Ectodermal cell (in vitro differentiated cells): ENCODE data around the gene RPRD1A.
"Not testable (repeated sequence)": the region's sequence is repeated elsewhere in the genome, so short reads cannot be mapped to it uniquely, and the experiment has no call there.

Experiments
- H3K27ac ChIP-seq: 2 replicates; pipeline ENCODE4 v1.7.0; 2013; ENCODE audit warnings: mild to moderate bottlenecking, low read depth, low read length; ENCODE audit not compliant: insufficient read depth, poor library complexity, severe bottlenecking
- H3K27me3 ChIP-seq: 2 replicates; pipeline ENCODE4 v1.7.0; 2013; ENCODE audit warnings: mild to moderate bottlenecking, low read length; ENCODE audit not compliant: insufficient read depth, control insufficient read depth, poor library complexity, severe bottlenecking
- H3K36me3 ChIP-seq: one replicate; pipeline ENCODE4 v1.7.0; 2013; ENCODE audit warnings: low read length; ENCODE audit not compliant: control insufficient read depth, insufficient read depth
- H3K4me1 ChIP-seq: one replicate; pipeline ENCODE4 v1.7.0; 2013; ENCODE audit warnings: low read length; ENCODE audit not compliant: control insufficient read depth, insufficient read depth
- H3K4me3 ChIP-seq: 2 replicates; pipeline ENCODE4 v1.7.0; 2013; ENCODE audit warnings: low read depth, low read length, control low read depth; ENCODE audit not compliant: insufficient read depth
- H3K9me3 ChIP-seq: 2 replicates; pipeline ENCODE4 v1.7.0; 2013; ENCODE audit warnings: mild to moderate bottlenecking, low read length, moderate library complexity; ENCODE audit not compliant: control insufficient read depth
- WGBS, 2 experiments: methylation state at CpG; one replicate each; pipeline ENCODE4 v1.1.7; 2013; ENCODE audit warnings: missing lambda C conversion rate in 2 of 2; 5-methylcytosine and 5-hydroxymethylcytosine counted together

The RPRD1A gene

DNA sequence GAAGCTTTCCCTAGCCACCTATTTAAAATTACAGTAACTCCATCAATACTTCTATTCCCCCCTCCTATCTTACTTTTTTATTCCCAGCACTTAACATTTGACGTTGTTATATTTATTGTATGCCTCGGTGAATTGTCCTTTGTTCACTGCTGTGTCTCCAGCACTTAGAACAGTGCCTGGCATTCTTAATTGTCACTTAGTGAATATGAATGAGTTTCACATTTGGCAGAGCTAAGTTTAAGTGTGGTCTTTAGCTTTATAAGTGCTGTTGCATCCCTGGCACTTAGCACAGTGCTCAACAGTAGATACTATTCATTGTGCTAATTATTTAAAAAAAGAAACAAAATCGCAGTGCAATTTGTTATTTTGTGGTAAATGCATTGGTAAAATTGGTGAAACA is 93.2 kb downstream of the RPRD1A start:
- no peaks in the 10 kb centered on the region for H3K9me3 ChIP-seq
- H3K4me3 ChIP-seq: no peak overlapping the region
- no peaks in the 10 kb centered on the region for H3K4me1 ChIP-seq
- H3K27ac ChIP-seq: no peak overlapping the region
- WGBS, 2 experiments: 96 to 97% methylated on average over 3 of the region's 3 CpGs
- H3K36me3 ChIP-seq: peaks cover 27% of the 10 kb centered on the region
- no peaks in the 10 kb centered on the region for H3K27me3 ChIP-seq

DNA sequence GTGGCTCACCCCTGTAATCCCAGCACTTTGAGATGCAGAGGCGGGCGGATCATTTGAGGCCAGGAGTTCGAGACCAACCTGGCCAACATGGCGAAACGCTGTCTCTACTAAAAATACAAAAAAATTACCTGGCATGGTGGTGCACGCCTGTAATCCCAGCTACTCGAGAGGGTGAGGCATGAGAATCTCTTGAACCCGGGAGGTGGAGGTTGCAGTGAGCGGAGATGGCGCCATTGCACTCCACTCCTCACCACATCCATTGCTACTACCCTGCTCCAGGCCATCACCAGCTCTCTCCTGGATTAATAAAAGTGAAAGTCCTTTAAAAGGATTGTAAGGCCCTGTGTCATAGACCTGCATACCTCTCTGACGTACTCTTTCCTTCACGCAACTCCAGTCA is 93.7 kb downstream of the RPRD1A start:
- WGBS, 2 experiments: 87 to 89% methylated on average over 12 of the region's 12 CpGs
- no peaks in the 10 kb centered on the region for H3K27me3 ChIP-seq
- H3K9me3 ChIP-seq: no peaks in the 10 kb centered on the region
- H3K27ac ChIP-seq: no peak overlapping the region
- H3K4me3 ChIP-seq: peak overlapping the region; percentile 69
- H3K4me1 ChIP-seq: no peaks in the 10 kb centered on the region
- H3K36me3 ChIP-seq: peaks cover 26% of the 10 kb centered on the region

DNA sequence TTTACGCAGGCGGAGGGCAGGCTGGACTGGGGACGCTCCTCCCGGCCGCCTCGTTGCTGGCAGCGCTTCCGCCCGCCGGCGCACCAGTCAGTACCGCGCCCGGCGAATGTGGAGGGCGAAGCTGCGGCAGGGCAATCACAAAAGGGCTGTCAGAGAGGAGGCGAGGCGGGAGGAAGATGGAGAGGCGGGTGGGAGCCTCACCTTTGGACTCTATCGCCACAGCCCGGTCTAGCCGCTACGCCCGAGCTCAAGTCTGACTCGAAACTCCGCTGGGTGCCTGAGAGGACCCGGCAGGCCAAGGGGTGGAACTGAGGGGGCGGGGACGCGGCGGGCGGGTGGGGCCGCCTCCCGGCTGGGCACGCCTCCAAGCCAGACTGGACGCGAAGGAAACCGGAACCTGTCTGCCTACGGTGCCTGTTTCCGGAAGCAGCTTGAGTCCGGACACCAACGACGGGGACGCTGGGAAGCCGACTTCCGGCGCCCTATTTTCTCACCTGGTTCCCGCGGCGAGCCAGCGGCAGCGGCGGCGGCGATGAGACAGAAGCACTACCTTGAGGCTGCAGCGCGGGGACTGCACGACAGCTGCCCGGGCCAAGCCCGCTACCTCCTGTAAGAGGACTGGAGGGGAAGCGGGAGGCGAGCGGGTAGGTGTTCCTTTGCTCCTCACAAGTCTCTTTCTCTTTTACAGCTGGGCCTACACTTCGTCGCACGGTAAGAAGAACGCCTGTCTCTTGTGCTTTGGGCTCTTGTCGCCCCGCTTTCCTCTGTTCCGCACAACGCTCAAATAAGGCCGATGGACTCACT is 95.0 kb downstream of the RPRD1A start, which contains the start of gene RMP24:
RMP24 (plus strand) TSS at position 483 of the 804 bp plus-strand sequence.
- Histone ChIP-seq H3K36me3 (peaks cover 17% of the 10 kb centered on the region), H3K27ac (peak within 1 kb of the TSS; percentile 52), H3K4me1 (no peaks in the 10 kb centered on the region), H3K27me3 (no peaks in the 10 kb centered on the region), H3K9me3 (no peaks in the 10 kb centered on the region), H3K4me3 (peak within 1 kb of the TSS; percentile 69)
- WGBS, 2 experiments: 0% methylated on average over 73 of the region's 73 CpGs

DNA sequence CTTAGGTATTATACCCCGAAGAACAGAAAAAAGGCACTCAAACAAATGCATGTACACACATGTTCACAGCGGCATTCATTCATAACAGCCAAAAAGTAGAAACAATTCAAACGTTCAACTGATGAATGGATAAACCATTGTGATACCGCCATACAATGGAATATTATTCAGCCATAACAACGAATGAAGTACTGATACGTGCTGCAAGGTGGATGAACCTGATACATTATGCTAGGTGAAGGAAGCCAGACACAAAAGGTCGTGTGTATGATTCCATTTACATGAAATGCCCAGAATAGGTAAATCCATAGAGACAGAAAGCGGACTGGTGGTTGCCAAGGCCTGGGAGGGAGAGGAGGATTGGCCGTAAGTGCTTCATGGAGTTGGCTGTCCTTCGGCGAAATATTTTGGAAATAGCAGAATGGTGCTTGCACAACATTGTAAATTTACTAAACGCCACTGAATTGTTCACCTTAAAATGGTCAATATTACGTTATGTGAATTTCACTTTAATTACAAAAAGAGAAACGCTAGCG is 95.6 kb downstream of the RPRD1A start:
- Histone ChIP-seq H3K27me3 (no peaks in the 10 kb centered on the region), H3K27ac (no peak overlapping the region), H3K9me3 (no peaks in the 10 kb centered on the region), H3K36me3 (peaks cover 10% of the 10 kb centered on the region), H3K4me3 (peak overlapping the region; percentile 69), H3K4me1 (no peaks in the 10 kb centered on the region)
- WGBS, 2 experiments: 50 to 56% methylated on average over 14 to 15 of the region's 15 CpGs

DNA sequence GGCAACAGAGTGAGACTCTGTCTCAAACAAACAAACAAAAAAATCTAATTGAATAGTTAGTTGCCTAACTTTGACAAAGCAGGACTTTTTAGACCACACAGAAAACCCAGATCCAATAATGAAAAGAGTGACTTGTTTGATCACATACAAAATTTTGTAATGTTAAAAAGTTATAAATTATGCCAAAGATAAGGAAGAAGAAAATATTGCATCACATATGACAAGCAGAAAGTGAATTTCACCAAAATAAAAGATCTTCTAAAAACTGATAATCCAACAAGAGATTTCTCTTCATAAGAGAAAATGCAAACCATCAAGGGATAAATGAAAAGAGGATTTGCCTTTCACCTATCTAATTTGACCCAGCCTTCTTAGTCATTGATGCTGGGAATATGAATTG is 97.7 kb downstream of the RPRD1A start:
- no peak overlapping the region for H3K27ac ChIP-seq
- no peaks in the 10 kb centered on the region for H3K4me1 ChIP-seq
- no peaks in the 10 kb centered on the region for H3K27me3 ChIP-seq
- no peaks in the 10 kb centered on the region for H3K9me3 ChIP-seq
- H3K4me3 ChIP-seq: no peak overlapping the region
- H3K36me3 ChIP-seq: no peaks in the 10 kb centered on the region

DNA sequence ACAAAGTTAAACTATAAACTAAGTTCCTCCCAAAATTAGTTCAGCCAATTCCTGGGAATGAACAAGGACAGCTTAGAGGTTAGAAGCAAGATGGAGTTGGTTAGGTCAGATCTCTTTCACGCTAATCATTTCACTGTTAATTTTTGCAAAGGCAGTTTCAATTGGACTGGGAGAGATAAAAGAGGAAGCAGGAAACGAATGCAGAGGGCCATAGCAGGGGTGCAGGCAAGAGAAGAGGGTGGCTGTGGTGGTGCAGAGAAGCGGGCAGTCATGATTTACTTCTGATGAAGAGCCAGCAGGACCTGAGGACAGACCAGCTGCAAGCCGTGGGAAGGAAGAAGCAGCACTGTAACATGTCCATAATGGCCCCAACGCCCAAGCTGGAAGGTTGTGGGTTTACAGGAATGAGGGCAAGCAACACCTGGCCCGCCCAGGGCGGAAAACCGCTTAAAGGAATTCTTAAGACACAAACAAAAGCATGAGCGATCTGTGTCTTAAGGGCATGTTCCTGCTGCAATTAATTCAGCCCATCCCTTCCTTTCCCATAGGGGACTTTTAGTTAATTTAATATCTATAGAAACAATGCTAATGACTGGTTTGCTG is 99.0 kb downstream of the RPRD1A start:
- no peaks in the 10 kb centered on the region for H3K9me3 ChIP-seq
- H3K4me3 ChIP-seq: no peak overlapping the region
- H3K36me3 ChIP-seq: no peaks in the 10 kb centered on the region
- no peak overlapping the region for H3K27ac ChIP-seq
- H3K27me3 ChIP-seq: no peaks in the 10 kb centered on the region
- no peaks in the 10 kb centered on the region for H3K4me1 ChIP-seq
- WGBS, 2 experiments: 91 to 94% methylated on average over 9 of the region's 9 CpGs

DNA sequence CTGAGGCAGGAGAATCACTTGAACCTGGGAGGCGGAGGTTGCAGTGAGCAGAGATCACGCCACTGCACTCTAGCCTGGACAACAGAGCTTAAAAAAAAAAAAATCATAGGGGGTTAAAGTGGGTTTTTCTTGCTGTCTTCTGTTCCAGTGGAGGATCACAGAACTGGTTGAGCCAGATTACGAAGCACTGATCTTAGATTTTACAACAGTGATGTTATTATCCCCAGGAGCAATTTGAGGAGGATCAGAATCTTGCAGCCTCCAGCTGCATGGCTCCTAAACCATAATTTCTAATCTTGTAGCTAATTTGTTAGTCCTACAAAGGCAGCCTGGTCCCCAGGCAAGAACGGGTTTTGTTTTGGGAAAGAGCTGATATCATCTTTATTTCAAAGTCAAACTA is 99.5 kb downstream of the RPRD1A start:
- H3K4me3 ChIP-seq, H3K36me3 ChIP-seq, H3K9me3 ChIP-seq, H3K27ac ChIP-seq, H3K27me3 ChIP-seq, H3K4me1 ChIP-seq: not testable (repeated sequence)
- 90 to 94% methylated on average over 3 to 4 of the region's 4 CpGs for WGBS, 2 experiments

DNA sequence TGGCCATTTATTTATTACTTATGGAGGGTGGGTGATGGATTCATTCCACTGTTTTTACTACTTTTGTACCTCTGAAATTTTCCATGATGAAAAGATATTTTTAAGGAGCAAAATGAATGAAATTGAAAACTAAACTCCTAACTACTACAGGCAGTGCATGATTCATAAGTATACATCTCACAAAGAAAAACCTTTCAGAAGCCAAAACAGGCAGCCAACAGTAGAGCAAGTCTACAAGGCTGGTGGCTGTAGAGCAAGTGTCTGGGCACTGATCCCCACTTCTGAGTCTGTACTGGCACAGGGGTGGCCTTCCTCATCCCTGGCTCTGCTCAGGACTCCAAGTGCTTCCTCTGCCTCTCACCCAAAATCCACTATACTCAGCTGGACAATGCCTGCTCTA is 103.0 kb downstream of the RPRD1A start:
- Histone ChIP-seq H3K9me3 (no peaks in the 10 kb centered on the region), H3K27ac (no peak overlapping the region), H3K4me1 (no peaks in the 10 kb centered on the region), H3K4me3 (no peak overlapping the region), H3K36me3 (no peaks in the 10 kb centered on the region), H3K27me3 (no peaks in the 10 kb centered on the region)

DNA sequence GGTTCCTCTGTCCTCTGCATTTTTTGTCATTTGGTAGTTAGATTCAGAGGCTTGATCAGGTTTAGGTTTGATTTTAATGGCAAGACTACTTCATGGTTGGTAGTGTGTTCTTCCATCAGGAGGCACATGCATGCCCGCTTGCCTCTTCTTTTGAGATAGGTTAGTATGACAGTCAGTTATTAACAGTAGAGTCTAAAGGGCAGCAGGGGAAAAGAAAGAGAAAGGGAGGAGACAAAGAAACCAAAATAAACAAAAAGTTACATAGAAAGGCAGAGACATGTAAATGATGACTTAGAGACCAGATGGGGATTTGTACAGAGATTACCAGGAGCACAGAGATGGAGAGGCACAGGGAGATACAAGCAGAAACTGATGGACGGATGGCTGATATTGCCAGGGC is 105.0 kb downstream of the RPRD1A start:
- Histone ChIP-seq H3K27me3 (no peaks in the 10 kb centered on the region), H3K4me3 (no peak overlapping the region), H3K36me3 (no peaks in the 10 kb centered on the region), H3K4me1 (no peaks in the 10 kb centered on the region), H3K27ac (no peak overlapping the region), H3K9me3 (no peaks in the 10 kb centered on the region)
- 85 to 93% methylated on average over 2 of the region's 2 CpGs for WGBS, 2 experiments

DNA sequence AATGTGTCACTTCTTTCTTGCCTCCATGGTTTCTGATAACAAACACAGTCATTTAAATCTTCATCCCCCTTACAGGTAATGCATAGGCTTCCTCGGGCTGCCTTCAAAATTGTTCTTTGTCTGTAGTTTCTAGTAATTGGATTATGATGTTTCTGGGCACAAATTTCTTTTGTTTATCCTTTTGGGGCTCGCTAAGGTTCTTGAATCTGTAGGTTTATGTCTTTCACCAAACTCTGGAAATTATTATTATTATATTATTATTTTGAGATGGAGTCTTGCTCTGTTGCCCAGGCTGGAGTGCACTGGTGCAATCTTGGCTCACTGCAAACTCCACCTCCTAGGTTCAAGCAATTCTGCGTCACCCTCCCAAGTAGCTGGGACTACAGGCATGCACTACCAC is 111.1 kb downstream of the RPRD1A start:
- Histone ChIP-seq H3K27me3 (no peaks in the 10 kb centered on the region), H3K36me3 (no peaks in the 10 kb centered on the region), H3K4me3 (no peak overlapping the region), H3K9me3 (no peaks in the 10 kb centered on the region), H3K27ac (no peak overlapping the region), H3K4me1 (no peaks in the 10 kb centered on the region)
- WGBS, 2 experiments: 80 to 89% methylated on average over 1 to 3 of the region's 3 CpGs
